Ishikawa (cell line): ENCODE data around the gene DLEU7.

Experiments used
- CEBPB ChIP-seq: IDR thresholded peaks from 2 replicates; pipeline ENCODE4 v1.6.1; 2012
- TAF1 ChIP-seq: IDR thresholded peaks from 2 replicates; pipeline ENCODE4 v1.6.1; 2012; ENCODE audit warnings: low read depth, mild to moderate bottlenecking
- TF ChIP-seq, protein P1 (sequence below): IDR thresholded peaks from 2 replicates; pipeline ENCODE4 v1.6.1; 2012

DNA sequence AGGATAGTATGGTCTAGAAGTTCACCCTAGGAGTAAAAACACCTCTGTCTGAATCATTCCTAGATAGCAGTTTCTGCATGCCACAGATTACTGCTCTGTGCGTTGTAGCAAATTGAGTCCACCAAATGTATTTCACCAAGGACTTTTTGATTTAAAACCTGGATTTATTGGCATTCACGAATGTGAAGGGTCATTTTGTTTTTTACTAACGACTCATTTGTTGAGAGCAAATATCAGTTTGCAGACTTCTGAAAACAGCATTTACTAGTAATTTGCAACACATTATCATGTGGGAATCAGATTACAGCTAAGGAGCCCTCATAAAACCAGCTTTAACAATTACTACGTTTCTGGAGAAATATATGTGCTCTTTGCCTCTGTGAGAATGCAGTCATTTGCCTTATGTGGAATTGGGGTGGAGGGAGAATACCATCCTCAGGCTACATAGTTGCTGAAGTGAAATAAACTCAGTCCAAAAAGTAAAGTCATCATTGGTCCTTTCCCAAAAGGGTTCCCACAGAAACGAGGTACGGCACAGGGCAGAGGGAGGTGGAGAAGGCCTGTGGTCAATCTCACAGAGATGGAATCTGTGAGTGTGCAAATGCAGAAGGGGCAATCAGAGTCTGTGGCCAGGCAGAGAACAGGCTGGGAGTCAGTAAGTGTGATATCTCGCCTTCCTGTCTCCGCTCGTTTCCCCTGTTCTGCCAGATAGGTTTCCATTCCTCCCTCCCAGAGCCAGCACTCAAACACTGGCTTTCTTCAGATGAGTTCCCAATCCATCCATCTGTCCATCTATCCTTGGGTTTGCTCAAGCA lies 63.1 kb downstream of the DLEU7 start:
- TF ChIP-seq TAF1 (no peak), CEBPB (no peak)
- TF ChIP-seq, protein P1, sequence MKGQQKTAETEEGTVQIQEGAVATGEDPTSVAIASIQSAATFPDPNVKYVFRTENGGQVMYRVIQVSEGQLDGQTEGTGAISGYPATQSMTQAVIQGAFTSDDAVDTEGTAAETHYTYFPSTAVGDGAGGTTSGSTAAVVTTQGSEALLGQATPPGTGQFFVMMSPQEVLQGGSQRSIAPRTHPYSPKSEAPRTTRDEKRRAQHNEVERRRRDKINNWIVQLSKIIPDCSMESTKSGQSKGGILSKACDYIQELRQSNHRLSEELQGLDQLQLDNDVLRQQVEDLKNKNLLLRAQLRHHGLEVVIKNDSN, result no peak
